Stimulated activated CD8-positive, alpha-beta memory T cell treated with anti-CD3 and anti-CD28 coated beads, Interleukin-12 subunit alpha, Interleukin-12 subunit beta, amount 100 ng/mL, for 24 hours (primary cell): Measurements from ENCODE around the gene SH3RF1.
"Not testable (repeated sequence)": the region's sequence is repeated elsewhere in the genome, so short reads cannot be mapped to it uniquely, and the experiment has no call there.

Experiments used
- DNase-seq: peaks from one replicate; pipeline ENCODE4 v3.0.0-alpha.2; 2020; ENCODE audit errors: extremely low read depth

SH3RF1 gene

DNA sequence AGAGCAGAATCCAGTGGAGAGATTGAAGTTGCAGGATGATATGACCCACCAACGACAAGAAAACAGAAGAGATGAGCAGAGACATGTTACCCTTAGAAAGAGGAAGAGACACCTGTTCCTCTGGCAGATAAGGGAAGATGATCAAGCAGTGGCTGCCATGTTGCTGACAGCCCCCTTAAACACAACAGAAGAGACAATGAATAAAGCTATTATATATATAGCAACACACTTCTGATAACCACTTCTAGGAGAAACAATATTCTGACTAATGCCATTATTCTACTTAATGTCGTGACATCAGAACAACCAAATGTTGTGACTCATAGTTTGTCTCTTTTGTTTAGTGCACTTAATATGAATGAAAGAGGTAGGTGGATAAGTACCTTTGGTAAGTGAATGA lies 44.9 kb downstream of the SH3RF1 start:
- no peak for DNase-seq

DNA sequence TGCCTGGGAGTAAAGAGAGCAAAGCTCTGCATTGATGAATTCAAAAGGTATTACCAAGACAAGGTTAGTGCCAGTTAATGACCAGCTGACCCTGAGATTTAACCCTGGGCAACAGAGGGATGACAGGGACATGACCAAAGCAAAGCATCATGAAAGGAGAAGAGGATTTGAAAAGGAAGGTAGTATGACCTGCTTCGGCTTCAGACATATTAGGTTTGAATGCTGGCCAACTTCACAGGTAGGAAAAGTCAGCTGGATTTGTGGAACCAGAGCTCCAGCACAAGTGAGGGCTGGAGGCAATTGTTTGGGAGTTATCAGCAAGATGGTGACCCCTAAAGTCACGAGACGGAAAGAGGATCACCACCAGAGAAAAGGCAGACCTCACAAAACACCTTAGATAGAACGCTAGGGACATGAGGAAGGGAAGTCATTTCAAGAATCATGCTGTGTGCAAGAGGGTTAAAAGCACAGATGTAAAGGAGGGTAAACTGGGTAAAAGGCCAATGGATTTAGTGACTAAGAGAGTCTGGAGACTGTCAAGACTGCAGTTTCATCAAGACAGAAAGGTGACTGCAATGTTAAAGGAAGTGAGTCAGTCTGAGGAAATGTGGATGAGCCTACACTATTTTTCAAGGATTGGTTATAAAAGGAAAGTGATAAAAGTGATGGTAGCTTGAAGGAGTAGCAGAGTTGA lies 45.6 kb downstream of the SH3RF1 start:
- no peak for DNase-seq

DNA sequence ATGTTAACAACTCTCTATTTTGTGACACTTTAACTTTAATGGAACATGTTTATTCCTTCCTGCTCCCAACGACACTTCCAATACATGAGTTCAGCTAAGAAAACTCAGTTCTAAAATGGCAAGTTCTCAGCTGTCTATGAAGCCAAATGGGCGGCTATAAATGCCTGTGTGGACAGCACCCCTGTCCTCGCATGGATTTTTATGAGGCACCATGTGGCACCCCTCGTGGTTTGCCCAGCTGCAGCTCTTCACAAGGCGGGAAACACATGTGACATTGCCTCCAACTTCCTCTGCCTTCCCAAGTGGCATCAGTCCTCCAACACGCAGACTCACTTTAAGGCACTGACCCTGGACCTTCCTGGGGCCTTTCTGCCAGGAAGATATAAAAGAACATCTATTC lies 48.0 kb downstream of the SH3RF1 start:
- no peak for DNase-seq

DNA sequence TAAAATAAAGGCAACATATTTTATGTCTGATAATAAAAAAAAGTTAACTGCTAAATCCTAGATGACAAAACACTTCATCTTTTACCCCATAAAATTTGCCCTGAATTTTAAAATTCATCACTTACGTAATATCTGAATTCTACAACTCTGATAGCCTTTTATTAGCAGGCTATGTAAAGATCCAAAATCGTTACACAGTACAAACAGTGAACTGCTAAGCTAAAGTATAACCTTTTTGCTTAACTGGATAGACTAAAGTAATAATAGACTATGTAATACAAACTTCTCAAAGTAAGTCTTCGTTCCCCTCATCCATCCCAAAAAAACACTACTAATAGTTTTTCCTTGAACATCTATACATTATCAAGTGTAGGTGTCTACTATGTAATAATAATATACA lies 49.1 kb downstream of the SH3RF1 start:
- no peak for DNase-seq

DNA sequence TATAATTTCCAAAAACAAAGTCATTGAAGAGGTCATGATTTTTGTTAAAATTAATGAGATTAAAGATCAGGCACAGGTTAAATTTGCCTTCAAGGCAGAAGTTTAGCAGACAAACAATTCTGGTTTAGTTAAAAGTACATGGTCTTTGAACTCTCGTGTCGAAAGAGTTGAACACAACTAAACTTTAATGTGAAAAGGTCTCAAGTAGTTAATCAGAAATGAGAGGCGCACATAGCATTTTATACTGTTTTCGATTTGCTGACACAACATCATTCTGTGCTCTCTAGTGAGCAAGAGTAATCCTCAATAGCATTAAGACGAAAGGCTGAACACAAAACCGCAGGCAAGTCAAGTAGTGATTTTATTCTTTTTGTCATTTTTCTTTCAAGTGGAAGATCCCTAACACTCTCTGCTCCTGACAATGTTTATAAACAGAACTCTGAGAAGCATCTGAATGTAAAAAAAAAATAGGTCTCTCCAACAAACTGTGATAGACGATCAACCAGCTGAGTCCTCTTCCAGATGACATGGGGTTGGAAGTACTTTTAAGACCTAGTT lies 49.8 kb downstream of the SH3RF1 start:
- DNase-seq: no peak

DNA sequence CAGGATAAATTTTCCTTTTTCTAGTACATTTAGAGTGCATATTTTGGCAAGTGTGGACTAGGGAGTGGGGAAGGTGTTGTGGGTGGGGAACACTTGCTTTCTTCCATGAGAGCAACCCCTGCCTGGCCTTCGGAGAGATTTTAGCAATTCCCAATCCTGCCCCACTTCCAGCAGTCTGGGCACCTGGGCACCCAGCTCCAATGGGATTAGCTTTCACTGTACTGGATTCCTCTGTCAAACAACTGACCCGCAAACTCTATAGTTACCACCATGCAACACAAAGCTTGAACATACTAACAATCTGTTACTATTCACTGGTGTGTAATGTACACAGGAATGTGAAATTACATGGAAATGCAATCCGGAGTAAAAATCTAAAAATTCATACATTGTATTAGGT lies 50.3 kb downstream of the SH3RF1 start:
- DNase-seq: no peak

DNA sequence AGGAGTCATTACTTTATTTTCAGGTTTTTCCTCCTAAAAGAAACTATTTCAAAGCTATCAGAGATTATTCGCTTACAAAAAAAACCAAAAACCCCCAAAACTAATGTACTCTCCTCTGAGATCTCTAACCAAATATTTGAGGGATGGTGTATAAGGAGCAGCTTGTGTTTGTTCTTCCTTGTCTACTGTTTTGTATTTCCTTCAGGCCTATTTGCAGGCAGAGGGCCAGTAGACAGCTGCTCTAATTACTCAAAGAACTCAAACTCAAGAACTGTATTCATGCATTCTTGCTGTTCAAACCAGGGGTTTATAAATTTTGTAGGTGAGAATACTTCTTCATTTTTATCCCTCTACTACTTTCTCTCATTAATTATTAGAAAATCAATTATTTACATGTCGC lies 51.3 kb downstream of the SH3RF1 start:
- DNase-seq: no peak

DNA sequence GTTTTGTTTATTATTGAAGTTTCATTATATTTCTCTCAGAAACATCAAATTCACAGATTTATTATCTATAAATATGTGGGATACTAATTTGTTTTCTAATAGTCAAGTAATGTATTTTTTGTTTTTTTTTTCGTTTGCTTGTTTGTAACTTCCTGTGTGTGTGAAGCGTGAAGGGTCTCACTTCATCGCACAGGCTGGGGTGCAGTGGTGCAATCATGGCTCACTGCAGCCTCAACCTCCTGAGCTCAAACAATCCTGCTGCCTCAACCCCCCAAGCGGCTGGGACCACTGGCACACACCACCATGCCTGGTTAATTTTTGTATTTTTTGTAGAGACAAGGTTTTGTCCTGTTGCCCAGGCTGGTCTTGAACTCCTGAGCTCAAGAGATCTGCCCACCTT lies 55.1 kb downstream of the SH3RF1 start:
- DNase-seq: no peak

DNA sequence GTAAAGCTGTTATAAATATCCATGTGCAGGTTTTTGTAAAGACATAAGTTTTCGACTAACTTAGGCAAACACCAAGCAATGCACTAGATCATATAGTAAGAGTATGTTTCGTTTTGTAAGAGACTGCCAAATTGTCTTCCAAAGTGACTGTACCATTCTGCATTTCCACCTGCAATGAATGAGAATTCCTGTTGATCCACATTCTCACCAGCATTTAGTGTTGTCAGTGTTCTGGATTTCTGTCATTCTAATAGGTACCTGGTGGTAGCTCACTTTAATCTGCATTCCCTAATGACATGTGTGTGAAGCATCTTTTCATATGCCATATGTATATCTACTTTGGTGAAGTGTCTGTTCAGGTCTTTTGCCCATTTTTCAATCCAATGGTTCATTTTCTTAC lies 57.8 kb downstream of the SH3RF1 start:
- no peak for DNase-seq

DNA sequence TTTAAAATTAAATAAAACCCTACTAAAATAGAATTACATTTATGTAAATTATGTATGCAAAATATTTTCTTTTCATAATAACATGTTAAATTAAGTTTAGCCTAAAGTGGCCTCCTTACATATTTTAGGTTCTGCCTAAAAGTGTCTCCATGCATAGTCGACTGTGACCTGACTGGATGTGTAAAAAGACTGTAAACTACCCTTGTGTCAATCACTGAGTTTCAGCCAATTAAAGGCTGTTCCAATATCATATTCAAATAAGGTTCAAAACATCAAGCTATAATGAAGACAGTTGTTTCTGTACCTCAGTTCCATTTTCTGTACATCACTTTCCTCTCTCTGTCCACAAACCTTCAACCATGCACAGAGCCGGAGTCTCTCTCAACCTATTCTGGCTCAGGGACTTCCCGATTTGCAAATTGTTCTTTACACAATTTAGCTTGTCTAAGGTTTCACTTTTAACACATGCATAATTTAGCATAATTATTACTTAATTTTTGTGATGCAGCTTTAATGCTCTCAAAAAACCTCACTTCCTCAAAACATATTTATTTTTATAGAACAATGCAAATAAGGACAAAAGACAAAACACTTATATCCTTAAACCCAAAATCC lies 60.1 kb downstream of the SH3RF1 start:
- no peak for DNase-seq

DNA sequence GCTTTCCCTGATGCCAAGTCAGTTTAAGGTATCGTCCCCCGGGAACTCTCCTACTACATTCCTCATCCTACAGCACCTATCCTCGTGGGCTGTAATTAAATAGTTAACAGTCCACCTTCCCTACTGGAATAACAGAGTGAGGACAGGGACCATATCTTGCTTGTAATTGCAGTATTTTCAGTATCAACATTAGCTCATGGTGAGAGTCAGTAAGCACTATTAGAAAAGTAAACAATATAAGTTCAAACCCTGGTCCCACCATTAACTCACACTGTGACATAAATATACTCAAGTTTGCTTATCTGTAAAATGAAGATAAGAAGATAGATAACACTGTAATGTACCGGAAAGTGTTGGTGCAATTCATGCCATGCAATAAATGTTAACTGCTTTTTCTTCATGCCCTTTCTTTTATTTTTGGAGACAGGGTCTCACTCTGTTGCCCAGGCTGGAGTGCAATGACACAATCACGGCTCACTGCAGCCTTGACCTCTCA lies 61.3 kb downstream of the SH3RF1 start:
- no peak for DNase-seq

DNA sequence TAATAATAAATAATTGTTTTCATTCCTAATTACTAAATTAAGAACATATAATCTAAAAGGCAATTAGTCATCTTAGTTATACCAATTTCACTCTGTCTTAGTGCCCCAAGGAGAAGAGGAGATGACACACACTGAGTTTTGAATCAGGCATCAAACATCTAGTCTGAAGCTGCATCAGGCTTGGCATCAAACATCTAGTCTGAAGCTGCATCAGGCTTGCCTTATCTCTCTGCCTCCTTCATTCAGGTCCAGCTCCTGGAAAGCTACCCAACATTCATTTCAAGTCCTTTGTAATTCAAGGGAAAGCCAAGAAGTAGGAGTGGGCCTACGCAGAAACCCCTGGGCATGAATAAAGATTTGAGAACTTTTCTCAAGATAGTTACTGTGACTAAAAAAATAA lies 62.2 kb downstream of the SH3RF1 start:
- no peak for DNase-seq

DNA sequence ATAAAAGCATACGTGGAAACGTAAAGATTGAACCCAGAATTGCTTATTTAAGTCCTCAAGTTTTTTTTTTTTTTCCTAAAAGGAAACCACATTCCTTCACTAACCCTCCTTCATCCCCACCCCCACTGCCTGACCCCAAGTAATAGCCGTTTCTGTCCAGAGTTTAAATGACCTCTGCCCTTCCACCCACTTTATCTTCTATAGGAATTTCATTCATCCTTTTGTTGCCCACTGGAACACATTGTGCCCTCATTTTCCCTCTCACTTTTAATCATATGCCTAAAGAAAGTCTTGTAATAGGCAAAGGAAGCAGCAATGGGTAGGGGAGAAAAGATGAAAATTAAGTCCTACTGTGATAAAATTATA lies 62.7 kb downstream of the SH3RF1 start:
- DNase-seq: no peak

DNA sequence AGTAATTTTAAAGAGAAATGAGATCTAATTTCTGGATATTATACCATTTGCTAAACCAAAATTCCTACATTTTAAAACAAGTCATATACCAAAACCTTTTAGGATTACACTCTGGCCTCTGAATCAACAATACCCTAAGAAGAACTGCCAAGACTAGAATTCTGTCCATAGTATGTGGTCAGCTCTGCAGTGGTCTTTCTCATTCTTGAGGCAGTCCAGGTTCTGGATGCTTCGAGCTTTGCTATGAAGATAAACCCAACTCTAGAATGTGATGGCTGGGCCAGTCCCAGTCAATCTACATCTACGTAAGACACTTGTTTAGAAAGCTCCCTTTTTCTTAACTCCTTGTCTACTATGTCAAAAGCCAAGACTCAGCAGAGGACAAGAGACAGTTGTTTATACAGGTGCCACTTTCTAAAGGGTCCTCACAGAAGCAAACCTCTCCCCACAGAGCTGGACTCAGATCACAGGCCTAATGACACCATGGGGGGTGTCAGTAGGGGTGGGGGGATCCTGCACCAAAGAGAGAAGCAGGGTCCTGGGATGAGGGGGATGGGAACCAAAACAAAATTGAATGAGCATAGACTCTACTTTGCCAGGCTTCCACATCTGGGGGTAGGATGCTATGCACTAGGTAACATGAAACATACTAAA lies 63.2 kb downstream of the SH3RF1 start:
- DNase-seq: no peak

DNA sequence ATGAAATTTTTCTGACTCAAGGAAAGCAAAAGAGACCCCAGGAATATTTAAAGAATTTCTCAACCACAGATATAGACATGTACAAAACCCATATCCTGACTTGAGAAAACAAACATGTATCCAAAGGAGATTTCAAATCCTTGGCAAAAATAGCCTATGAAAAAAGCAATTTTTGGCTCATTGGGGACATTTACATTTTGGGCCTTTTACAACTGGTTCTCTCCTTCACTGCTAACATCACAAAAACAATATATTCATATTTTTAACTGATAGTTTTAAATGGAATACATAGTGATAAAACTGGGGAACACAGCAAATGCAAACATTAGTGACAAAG lies 65.0 kb downstream of the SH3RF1 start:
- no peak for DNase-seq

DNA sequence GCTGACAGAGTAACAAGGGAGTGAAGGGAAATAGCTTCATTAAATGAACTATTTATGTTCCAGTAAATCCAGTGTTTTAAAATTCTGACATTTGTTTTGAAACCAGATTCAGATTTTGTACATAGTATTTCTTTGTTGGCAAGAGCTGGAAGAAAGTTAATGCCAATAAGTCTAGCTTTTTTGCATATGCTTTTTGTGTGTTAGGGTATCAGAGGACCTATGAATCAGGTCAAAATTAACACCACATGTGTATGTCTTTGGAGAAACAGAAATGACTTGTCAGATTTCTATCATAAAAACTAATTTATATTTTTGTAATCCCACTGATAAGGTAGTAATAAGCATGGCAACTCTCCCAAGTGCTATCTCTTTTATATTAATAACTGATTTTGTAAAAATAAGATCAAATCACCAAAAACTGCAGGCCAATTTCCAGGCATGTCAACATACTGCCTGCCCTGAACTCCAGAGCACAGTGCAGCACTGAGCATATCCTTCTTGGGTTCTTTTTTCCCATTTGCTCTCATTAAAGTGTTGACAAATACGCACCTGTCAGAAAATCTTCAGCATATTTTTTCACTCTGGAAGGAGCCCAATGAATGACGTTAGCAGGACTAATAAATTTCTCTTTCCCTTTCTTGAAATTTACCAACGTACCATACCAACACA lies 65.5 kb downstream of the SH3RF1 start:
- no peak for DNase-seq

DNA sequence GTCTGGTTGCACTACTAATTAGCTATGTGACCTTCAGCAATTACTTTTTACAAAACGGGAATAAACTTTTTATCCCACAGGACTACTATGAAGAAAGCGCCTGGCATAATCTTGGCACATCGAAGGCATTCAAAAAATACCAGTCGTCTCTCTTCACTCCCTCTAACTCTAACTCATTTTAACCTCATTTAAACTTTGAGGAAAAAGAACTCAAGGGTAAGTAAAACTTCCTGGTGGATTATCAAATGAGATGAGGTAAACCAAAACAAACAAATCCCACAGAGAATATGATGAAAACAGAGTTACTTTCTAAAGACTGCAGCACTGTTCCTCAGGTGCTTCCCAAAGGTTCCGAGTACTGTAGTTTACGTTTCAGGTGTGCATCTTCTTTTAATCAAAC lies 66.9 kb downstream of the SH3RF1 start:
- no peak for DNase-seq

DNA sequence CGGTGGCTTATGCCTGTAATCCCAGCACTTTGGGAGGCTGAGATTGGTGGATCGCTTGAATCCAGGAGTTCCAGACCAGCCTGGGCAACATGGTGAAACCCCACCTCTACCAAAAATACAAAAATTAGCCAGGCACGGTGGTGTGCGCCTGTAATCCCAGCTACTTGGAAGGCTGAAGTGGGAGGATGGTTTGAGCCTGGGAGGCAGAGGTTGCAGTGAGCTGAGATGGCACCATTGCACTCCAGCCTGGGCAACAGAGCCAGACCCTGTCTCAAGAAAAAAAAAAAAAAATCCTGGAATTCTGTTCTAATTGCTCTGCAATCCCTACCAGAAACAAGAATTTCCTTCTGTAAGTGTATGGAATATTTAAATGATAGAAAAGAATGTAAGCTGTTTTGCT lies 67.5 kb downstream of the SH3RF1 start:
- DNase-seq: not testable (repeated sequence)

DNA sequence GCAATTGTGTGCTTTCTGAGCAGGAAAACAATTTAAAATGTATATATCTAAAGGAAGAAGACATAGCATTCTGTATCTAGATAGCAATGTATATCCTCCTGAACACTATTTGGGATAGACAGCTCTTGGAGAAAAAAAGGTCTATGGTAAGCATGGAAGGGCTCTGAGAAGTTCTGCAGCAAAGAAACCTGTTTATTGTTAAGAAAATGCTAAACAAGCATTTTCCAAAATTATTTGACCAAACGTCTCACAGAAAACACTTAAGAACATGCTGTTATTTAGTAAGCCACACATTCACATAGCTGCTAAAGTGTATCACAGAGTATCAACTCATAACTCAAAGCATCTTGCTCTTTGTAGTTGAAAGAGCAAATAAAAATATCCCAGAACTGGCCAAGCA lies 67.9 kb downstream of the SH3RF1 start:
- no peak for DNase-seq

DNA sequence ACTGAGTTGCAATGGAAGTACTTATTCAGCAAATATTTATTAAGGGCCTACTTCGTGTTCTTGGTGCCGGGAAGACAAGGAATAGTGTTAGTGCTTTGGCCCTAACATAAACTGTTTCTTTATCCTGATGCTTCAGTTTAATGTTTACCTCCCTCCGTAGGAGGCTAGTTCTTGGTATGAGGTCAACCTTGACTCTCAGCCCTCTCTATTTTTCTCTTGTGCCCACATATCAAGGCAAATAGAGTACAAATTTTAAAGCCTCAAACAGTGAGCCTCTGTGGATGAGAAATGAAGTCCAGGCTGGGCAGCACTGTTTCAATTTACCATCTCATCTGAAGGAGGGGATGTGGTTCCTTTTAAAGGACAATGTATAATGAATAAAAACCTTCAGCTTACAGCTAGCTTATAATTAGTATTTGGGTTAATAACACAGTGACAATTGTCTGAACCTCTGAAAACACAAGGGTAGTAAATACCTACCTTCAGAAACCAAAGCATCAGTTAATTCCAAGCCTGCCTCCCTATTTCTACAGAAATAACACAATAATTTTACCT lies 68.5 kb downstream of the SH3RF1 start:
- no peak for DNase-seq

DNA sequence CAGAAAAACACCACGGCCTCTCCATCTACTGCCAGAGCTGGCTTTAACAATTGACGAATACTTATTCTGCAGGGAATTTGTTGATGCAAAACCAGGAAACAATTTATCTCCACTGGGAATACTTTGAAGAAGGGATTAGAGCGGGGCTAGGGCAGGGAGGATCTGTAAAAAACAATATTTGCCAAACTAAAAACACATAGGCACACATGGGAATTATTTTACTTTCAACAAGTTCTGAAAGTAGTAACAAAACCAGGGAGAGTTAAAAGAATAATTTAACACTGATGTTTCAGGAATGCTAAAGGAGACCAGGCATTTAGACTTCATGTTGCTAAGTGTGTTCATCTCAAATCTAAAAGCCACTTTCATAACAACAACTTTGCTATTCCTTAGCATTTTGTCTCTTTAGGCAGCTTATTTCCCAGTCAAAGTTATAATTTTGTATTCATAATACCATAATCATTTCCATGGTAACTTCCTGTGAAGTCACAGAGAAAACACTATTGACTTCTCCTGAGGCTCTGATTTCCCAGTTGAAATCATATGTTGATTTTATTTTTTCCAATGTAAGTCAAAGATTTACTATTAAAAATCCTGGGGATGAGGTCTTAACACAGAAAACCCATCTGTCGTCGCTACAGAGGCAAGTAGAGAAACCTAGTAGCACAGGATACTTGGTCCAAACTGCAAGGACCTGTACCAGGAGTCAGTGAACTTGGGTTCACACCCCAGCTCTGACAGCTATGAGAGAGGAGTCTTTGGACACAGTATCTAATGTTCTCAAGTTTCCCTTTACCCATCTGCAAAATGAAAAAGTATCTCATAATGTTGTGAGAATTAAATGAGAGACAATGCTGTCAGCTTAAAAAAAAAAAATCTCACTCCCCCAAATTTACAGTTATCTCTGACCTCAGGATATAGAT lies 69.3 kb downstream of the SH3RF1 start:
- no peak for DNase-seq
